Cardiac fibroblast (primary cell): ENCODE data around the gene ANKRD52.
A peak's percentile ranks its signal among the peaks of the same experiment; 100 is the strongest.

Source experiments
- DNase-seq, 2 donors: peaks; one replicate each; pipeline versions ENCODE4 v3.0.0 to v3.0.0-alpha.2; 2010; ENCODE audit warnings: low read depth in 2 of 2
- H3K4me3 ChIP-seq, 2 donors: replicated peaks in 1 of 2; 1 replicate in 1 of 2; 2 replicates in 1 of 2; pipeline ENCODE4 v1.5.1; 2011; ENCODE audit warnings: low read depth in 2 of 2, low read length in 2 of 2, mild to moderate bottlenecking in 2 of 2, moderate library complexity in 1 of 2
- CTCF ChIP-seq: IDR thresholded peaks from one replicate; pipeline ENCODE4 v1.5.1; 2011; ENCODE audit warnings: low read depth, mild to moderate bottlenecking, low read length, inconsistent platforms

ANKRD52 gene

DNA sequence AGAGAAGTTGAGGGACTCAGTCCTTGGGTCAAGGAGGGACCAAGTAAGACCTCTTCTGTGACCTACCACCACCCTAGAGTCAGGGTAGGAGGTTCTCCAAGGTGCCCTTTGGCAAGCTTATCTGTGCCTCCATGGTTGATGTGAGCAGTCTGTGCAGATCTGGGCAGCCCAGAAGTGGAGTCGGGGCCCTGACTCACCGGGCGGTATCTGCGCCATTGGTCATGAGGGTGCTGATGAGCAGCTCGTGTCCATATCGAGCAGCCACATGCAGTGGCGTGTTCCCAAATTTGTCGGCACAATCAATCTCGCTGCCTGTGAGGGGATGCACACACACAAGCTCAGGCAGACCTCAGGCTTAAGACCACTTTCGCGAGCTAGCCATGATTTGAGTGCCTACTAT is 5.1 kb downstream of the ANKRD52 start:
- H3K4me3 ChIP-seq: no peak overlapping the region
- TF ChIP-seq CTCF: no peak
- no peak for DNase-seq

DNA sequence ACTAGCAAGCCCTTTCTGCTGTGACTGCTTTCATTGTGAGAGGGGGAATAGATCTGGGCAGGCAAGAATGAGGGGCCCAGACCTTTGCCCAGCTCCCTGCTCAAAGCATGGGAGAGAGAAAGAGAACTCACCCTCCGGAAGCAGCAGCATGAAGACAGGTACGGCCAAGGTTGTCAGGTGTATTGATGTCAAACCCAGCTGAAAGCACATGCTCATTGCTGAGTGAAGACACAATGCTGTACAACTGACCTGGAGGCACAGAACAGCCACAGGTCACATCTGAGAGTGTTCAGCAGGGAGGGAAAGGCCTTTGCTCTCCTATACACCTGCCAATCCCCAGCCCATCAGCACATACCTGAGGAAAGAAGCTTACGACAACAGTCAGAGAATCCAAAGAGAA is 5.5 kb downstream of the ANKRD52 start:
- no peak for DNase-seq
- TF ChIP-seq CTCF: no peak
- H3K4me3 ChIP-seq: no peak overlapping the region

DNA sequence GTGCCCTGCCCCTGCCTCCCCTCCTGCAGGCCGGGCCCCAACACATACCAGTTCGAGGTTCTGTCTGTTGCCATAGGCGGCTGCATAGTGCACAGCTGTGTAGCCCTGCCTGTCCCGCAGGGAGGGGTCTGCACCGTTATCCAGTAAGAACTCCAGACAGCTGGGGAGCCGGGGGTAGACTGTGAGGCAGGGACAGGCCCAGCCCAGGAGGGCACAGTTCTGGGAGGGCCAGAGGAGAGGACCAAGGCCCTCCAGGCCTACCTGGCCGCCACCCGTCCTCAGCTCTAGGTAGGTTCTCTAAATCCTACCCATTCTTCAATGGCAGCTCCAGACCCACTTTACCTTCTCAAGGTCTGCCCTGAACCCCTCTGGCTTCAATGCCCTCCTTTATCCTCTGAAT is 9.5 kb downstream of the ANKRD52 start:
- TF ChIP-seq CTCF: no peak
- H3K4me3 ChIP-seq: no peak overlapping the region
- no peak for DNase-seq

DNA sequence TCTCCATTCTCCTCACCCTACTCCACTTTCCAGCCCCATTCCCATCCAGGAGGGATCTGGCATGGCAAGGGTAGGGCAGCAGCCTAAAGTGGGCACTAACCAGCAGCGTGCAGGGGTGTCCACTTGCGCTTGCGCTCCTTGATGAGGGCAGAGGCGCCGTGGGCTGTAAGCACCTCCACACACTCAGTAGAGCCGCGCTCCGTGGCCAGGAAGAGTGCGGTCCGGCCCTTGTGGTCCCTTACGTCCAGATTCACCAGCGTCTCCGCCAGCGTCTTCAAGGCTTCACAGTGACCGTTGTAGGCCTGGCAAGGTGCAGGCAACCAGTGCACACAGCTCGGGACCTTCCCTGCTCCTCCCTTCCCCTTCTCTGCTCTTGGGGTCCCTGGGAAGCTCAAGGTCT is 10.3 kb downstream of the ANKRD52 start:
- H3K4me3 ChIP-seq: no peak overlapping the region
- no peak for TF ChIP-seq CTCF
- no peak for DNase-seq

GRCh38 chr12:56244494-56244893 is 13.7 kb downstream of the ANKRD52 start:
- TF ChIP-seq CTCF: no peak
- H3K4me3 ChIP-seq: no peak overlapping the region
- DNase-seq: no peak

DNA sequence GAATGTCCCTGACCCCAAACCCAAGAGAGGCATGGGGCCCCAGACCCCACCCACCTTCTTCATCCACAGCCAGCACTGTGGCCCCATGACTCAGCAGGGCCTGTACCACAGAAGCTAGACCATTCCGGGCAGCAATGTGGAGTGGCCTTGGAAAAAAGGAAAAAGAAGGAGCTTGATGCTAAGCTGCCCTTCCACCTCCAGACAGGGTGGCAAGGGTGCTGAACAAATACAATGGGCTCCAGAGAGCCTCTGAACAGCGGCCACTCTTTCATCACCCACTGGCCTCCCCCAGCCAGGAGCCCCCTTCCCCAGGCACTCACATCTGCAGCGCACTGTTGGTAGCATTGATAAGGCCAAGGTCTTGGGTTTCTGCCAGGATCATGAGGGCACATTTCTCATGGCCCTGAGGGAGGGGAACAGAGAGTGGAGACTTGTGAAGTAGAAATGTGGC is 14.4 kb downstream of the ANKRD52 start:
- peak; percentile 9 to 29 for DNase-seq
- TF ChIP-seq CTCF: no peak
- no peak overlapping the region for H3K4me3 ChIP-seq

- H3K4me3 ChIP-seq: no peak overlapping the region
- TF ChIP-seq CTCF: no peak
- no peak for DNase-seq
Observed at GRCh38 chr12:56242986-56243385, 15.2 kb downstream of the ANKRD52 start.
